ENCODE data around the gene LRRC36. TPM values are rescaled to one million over a fixed set of nuclear protein-coding genes. Genes with fewer than 3 reads are reported as not detected.
"Not testable (repeated sequence)": the region's sequence is repeated elsewhere in the genome, so short reads cannot be mapped to it uniquely, and the experiment has no call there.

Gene LRRC36
- total RNA-seq, 1 donor from 2014 or later = 1.4 TPM

DNA sequence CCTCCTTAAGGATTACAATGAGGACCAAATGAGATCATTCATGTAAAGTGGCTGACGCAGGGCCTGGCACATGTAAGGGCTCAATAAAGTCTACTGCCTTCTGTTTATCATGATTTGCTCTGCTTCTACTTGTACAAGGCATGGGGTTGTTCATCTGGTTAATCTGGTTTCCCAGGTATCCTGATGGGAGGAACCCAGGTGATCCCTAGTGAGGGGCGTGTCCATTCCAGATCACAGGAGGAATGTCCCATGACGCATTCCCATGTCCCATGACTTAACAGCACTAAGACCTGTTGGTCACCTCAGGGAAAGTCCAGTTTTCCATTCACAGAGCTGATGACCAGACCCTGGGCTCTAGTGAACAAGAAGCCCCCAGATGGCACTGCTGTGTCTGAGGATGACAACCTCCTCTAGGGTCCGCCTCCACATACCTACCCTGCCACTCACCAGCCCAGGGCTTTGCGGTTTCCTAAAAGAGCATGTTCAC is 78.2 kb downstream of the LRRC36 start:
- DNase-seq = no peak

- no peak for DNase-seq
Measured at GRCh38 chr16:67405336-67405735, 78.7 kb downstream of the LRRC36 start.

GRCh38 chr16:67406111-67406971 is 79.7 kb downstream of the LRRC36 start:
- DNase-seq = no peak

GRCh38 chr16:67407176-67407787 is 80.7 kb downstream of the LRRC36 start:
- no peak for DNase-seq

DNA sequence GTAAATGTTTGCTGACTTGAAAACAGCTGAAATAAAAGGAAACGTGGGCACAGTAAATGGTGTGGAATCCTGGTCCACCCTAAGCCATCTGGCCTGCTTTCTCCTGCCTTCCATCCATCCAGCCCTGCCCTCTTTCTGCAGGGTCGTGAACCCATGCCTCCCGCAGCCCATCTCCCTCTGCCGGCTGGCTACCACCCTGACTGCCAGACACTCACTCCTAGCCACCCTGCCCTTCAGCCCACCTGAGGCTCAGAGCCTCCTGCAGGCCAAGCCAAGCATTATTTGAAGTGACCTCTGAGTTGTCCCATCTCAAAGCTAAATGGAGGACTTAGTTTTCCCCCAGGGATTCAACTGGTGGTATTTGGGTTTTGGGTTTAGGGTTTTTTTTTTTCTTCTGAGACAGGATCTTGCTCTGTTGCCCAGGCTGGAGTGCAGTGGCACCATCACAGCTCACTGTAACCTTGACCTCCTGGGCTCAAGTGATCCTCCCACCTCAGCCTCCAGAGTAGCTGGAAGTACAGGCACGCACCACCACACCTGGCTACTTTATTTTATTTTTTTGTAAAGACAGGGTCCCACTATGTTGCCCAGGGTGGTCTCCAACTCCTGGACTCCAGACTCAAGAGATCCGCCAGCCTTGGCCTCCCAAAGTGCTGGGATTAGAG is 81.3 kb downstream of the LRRC36 start:
- DNase-seq = no peak

GRCh38 chr16:67409631-67410030 is 83.0 kb downstream of the LRRC36 start:
- DNase-seq = no peak

DNA sequence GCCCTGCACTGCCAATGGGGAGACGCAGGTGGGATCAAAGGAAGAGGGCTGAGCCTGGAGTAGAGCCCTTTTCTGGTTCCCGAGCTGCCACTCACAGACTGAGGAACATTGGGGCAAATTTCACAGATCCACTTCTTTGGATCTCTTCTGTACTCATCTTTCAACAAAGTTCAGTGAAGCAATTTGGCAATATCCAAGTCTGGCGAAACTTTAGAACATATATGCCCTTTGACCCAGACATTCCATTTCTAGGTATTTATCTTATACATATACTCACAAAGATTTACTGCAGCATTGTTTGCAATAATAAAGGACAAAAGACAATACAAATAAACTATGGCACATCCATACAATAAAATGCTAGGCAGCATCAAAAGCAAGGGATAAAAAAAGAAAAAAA is 84.7 kb downstream of the LRRC36 start:
- no peak for DNase-seq

- DNase-seq = no peak
Measured at GRCh38 chr16:67412294-67412693, 85.7 kb downstream of the LRRC36 start.

- no peak for DNase-seq
Measured at GRCh38 chr16:67413978-67414911, 87.6 kb downstream of the LRRC36 start.

DNA sequence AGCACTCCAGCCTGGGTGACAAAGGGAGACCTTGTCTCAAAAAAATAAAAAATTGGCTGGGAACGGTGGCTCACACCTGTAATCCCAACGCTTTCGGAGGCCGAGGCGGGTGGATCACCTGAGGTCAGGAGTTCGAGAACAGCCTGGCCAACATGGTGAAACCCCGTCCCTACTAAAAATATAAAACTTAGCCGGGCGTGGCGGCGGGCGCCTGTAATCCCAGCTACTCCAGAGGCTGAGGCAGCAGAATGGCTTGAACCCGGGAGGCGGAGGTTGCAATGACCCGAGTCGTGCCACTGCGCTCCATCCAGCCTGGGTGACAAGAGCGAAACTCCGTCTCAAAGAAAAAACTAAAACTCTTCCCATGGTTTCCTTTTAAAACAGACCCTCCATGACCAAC is 88.8 kb downstream of the LRRC36 start:
- not testable (repeated sequence) for DNase-seq

DNA sequence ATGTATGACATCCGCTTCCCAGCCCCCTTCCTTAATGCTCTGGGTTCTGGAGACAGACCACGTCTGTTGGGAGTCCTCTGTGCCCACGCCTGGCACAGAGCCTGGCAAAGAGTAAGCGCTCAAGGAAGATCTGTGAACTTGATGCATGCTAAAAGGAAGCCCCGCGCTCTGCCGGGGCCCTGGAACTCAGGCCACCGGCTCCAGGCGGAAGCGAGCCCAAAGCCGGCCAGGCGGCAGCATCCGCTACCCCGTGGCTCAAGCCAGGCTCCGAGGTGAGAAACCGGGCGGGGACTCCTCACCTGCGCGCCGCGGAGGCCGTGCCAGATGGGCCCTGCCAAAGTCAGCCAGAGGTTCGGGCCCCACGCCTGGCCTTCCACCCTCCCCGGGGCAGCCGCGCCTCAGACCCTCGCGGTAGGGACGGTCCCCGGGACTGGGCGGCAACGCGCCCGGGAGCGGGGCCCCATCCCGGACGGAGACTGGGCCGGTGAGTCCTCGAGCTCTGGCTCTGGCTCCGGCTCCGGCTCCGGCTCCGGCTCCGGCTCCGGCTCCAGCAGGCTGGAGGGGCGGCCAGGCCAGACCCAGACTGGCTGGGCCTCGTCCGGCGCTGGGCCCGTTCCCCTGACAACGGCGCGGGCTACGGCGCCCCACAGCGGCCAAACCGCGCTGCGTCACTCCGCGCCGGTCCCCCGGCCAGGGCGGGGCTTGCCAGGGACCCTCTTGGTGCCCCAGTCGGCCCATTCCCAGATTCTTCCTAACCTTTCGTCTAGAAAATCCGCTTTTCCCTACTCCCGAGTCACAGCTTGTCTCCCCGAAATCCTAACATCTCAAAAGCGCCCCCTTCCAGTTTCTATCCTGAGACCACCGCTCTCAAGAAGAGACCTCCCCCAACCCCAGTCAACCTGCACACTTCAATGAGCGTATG is 89.5 kb downstream of the LRRC36 start, which contains the start of gene ZDHHC1:
Gene ZDHHC1, minus strand, starts transcription at position 606 of the 922 bp plus-strand sequence. CDS start 8,702 bp downstream, outside the sequence.
- peak; percentile 25 for DNase-seq

- no peak for DNase-seq
Measured at GRCh38 chr16:67417333-67418061, 90.9 kb downstream of the LRRC36 start.

DNA sequence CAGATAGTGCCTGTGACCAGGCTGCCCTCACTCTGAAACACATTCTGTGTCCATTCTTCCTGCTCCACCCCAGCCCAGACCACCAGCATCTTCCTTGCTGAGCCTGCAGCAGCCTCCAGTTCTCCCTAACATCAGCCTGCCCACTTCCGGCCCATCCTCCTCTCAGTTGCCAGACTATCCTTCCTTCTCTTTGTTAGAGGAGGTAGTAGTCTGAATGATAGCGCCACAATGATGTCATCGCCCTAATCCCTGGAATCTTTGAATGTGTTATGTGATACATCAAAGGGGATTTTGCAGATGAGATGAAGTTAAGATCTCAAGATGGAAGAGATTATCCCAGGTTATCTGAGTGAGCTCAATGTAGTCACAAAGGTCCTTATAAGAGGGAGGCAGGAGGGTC is 92.9 kb downstream of the LRRC36 start:
- no peak for DNase-seq

DNA sequence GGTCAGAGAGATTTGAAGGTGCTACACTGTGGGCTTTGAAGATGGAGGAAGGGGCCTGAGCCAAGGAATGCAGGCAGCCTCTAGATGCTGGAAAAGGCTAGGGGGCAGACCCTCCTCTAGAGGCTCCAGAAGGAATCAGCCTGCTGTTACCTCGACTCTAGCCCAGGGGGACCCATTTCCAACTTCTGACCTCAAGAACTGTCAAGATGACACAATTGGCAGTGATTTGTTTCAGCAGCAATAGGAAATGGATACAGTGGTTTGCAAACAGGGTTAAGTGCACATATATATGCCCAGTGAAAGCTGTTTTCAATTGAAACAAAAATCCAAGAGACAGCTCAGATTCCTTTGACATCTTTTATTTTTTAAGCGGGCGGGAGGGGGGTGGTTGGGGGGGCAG is 93.3 kb downstream of the LRRC36 start:
- no peak for DNase-seq

- no peak for DNase-seq
Measured at GRCh38 chr16:67421030-67421429, 94.4 kb downstream of the LRRC36 start.

GRCh38 chr16:67423015-67423414 is 96.4 kb downstream of the LRRC36 start:
- DNase-seq = no peak

DNA sequence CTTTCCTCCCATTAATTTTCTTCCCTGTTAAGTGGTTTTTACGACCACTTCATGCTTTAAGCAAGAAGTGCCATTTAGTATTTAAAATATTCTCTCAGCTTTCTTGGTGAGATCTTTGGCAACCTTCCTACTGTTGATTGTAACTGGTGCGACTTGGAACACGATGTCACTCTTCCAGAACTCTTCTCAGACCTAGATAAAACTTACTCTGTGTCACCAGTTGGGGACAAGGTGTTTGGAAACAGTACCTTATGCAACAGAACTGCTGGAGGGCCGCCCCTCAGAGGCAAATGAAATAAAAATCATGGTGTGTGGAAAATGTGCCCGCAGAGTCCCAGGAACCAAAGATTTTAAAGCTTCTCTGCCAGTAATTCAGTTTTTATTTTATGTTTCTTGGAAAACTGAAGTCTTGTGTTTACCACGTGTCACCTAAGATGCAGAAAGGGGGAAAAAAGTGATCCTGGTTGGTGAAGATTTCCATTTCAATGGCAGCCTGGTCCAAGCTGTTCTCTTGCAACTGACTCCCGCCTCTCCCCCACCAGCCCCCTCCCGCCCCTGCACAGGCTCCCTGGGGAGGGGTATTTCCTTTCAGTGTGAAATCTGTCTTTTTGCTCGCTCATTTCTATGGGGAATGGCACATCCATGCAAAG is 97.1 kb downstream of the LRRC36 start:
- DNase-seq = no peak

DNA sequence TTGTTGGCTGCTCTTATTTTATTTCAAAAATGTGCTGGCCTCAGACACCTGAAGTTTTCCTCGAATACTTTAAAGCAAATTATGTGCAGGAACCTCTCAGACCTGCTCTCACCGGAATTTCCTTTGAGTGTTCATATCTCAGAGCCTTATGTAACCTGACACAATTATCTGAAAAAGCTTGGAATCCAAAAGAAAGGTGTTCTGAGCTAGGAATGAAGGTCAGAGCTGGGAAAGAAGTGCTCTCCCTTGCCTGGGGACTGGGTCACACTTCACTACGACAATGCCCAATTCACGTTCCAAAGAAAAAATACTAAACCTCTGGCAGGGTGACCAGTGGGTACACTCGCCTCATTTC is 97.6 kb downstream of the LRRC36 start:
- no peak for DNase-seq

GRCh38 chr16:67425061-67425460 is 98.4 kb downstream of the LRRC36 start:
- DNase-seq = no peak

GRCh38 chr16:67425580-67425979 is 99.0 kb downstream of the LRRC36 start:
- no peak for DNase-seq

Data from occipital lobe (tissue), 2 donors.